ENCODE results near the gene HNRNPF. TPM values are rescaled to one million over a fixed set of nuclear protein-coding genes. Genes with fewer than 3 reads are reported as not detected.

HNRNPF gene
- total and polyA plus RNA-seq, 4 donors: 64.5 to 150 (median 113) TPM

DNA sequence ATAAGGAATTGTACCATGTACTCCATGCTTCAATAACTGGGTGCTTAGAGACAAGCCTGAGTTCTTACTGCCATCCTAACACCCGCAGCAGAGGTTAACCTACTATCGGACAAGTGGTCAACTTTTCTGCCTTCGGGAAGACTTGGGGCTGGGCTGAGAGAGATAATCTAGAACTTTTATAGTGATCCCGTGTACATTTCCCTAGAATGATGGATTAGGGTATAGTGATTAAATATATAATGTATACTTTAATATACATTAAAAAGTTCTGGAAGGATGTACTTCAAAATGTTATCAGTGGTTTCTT is 12.2 kb upstream of the HNRNPF start:
- Histone ChIP-seq H3K36me3 (ENCODE audit: control insufficient read depth in 4 of 4, insufficient read depth in 3 of 4, low read depth in 1 of 4, low read length in 3 of 4) (no peaks in the 10 kb centered on the region), H3K4me3 (ENCODE audit: low read depth in 1 of 3, low read length in 3 of 3) (peak overlapping the region; percentile 53 to 57 (median 56)), H3K9ac (ENCODE audit: low read depth in 1 of 2, low read length in 2 of 2) (peak overlapping the region; percentile 13 to 67), H3K27me3 (ENCODE audit: control insufficient read depth in 4 of 4, insufficient read depth in 4 of 4, low read length in 3 of 4) (no peaks in the 10 kb centered on the region), H3K9me3 (ENCODE audit: control insufficient read depth in 4 of 4, low read length in 3 of 4) (no peaks in the 10 kb centered on the region), H3K27ac (ENCODE audit: low read depth in 1 of 2, low read length in 2 of 2) (peak overlapping the region; percentile 90 to 95), H3K4me1 (ENCODE audit: control insufficient read depth in 4 of 4, insufficient read depth in 4 of 4, low read length in 3 of 4) (peaks cover 3 to 22% (median 6%) of the 10 kb centered on the region in 4 donors)
- no peak for DNase-seq (ENCODE audit: low spot score)
- TF ChIP-seq, protein P1, sequence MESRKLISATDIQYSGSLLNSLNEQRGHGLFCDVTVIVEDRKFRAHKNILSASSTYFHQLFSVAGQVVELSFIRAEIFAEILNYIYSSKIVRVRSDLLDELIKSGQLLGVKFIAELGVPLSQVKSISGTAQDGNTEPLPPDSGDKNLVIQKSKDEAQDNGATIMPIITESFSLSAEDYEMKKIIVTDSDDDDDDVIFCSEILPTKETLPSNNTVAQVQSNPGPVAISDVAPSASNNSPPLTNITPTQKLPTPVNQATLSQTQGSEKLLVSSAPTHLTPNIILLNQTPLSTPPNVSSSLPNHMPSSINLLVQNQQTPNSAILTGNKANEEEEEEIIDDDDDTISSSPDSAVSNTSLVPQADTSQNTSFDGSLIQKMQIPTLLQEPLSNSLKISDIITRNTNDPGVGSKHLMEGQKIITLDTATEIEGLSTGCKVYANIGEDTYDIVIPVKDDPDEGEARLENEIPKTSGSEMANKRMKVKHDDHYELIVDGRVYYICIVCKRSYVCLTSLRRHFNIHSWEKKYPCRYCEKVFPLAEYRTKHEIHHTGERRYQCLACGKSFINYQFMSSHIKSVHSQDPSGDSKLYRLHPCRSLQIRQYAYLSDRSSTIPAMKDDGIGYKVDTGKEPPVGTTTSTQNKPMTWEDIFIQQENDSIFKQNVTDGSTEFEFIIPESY (IDR thresholded peaks at IDR 0.05): peak; percentile 23
- peak in 1 of 2 donors; percentile 45 for TF ChIP-seq JUND (IDR thresholded peaks at IDR 0.05)
- no peak for TF ChIP-seq NR2F2 (IDR thresholded peaks at IDR 0.05)
- peak; percentile 5 for TF ChIP-seq SP1 (IDR thresholded peaks at IDR 0.05)
- peak; percentile 83 for TF ChIP-seq REST (IDR thresholded peaks at IDR 0.05)
- peak in 1 of 2 donors; percentile 48 for TF ChIP-seq RXRA (IDR thresholded peaks at IDR 0.05)
- TF ChIP-seq YY1 (IDR thresholded peaks at IDR 0.05): peak; percentile 9
- peak; percentile 46 for TF ChIP-seq HNF4G (IDR thresholded peaks at IDR 0.05)
- no peak for TF ChIP-seq EGR1 (IDR thresholded peaks at IDR 0.05; ENCODE audit: low read depth in 2 of 2)
- 15% methylated on average over 4 of the region's 4 CpGs for WGBS

DNA sequence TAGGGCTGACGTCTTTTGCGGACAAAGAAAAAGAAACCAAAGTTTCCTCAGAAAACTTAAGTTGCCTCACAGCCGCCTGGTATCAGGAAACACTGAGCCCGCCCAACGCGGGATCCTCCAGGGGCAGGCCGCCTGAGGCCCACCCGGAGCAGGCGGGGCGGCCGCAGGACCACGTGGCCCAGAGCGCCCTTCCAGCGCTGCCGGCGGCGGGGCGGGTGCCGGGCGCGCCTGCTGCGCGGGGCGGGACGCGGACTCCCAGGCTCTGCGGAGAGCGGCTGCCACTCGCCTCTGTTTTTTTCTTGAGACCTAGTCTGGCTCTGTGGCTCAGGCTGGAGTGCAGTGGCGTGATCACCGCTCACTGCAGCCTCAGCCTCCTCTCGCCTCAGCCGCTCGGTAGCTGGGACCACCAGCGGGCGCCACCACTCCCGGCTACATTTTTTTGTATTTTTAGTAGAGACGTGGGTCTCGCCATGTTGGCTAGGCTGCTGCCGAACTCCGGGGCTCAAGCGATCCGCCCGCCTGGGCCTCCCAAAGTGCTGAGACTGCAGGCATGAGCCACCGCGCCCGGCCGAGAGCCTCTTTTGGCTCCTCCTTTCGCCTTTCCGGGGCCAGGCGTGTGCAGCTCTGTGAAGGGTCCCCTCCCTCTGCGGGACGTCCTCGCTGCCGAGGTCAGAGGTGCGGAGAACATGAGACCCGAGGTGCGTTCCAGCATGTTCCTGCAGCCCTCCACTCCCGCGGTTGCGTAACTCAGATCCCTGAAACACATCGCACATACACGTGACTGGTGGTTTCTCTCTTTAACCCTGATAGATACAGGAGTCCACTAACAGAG is 11.6 kb upstream of the HNRNPF start:
- peaks cover 3 to 22% (median 6%) of the 10 kb centered on the region in 4 donors for H3K4me1 ChIP-seq (ENCODE audit: control insufficient read depth in 4 of 4, insufficient read depth in 4 of 4, low read length in 3 of 4)
- DNase-seq (ENCODE audit: low spot score): peak; percentile 85
- H3K4me3 ChIP-seq (ENCODE audit: low read depth in 1 of 3, low read length in 3 of 3): peak overlapping the region; percentile 53 to 57 (median 56)
- peak overlapping the region; percentile 90 to 95 for H3K27ac ChIP-seq (ENCODE audit: low read depth in 1 of 2, low read length in 2 of 2)
- no peaks in the 10 kb centered on the region for H3K9me3 ChIP-seq (ENCODE audit: control insufficient read depth in 4 of 4, low read length in 3 of 4)
- under 1% methylated on average over 63 of the region's 63 CpGs for WGBS
- no peaks in the 10 kb centered on the region for H3K36me3 ChIP-seq (ENCODE audit: control insufficient read depth in 4 of 4, insufficient read depth in 3 of 4, low read depth in 1 of 4, low read length in 3 of 4)
- peak overlapping the region; percentile 53 to 67 for H3K9ac ChIP-seq (ENCODE audit: low read depth in 1 of 2, low read length in 2 of 2)
- no peaks in the 10 kb centered on the region for H3K27me3 ChIP-seq (ENCODE audit: control insufficient read depth in 4 of 4, insufficient read depth in 4 of 4, low read length in 3 of 4)
- TF ChIP-seq ATF3 (IDR thresholded peaks at IDR 0.05) (peak; percentile 57), GABPA (IDR thresholded peaks at IDR 0.05 in 1 of 2, conservative IDR thresholded peaks at IDR 0.05 in 1 of 2) (peak in 1 of 2 donors; percentile 58), RXRA (IDR thresholded peaks at IDR 0.05) (peak; percentile 94 to 96), FOXA2 (IDR thresholded peaks at IDR 0.05) (peak; percentile 39), TAF1 (conservative IDR thresholded peaks at IDR 0.05) (peak; percentile 83), SP1 (IDR thresholded peaks at IDR 0.05) (peak; percentile 96), JUND (IDR thresholded peaks at IDR 0.05) (peak in 1 of 2 donors; percentile 59), RAD21 (IDR thresholded peaks at IDR 0.05) (peak in 1 of 2 donors; percentile 33), HNF4G (IDR thresholded peaks at IDR 0.05) (no peak), YY1 (IDR thresholded peaks at IDR 0.05) (peak; percentile 94), FOXA1 (IDR thresholded peaks at IDR 0.05) (no peak), HNF4A (conservative IDR thresholded peaks at IDR 0.05) (peak; percentile 92 to 94), REST (IDR thresholded peaks at IDR 0.05) (peak; percentile 92), NR2F2 (IDR thresholded peaks at IDR 0.05) (peak; percentile 80)
- TF ChIP-seq, protein P1 (IDR thresholded peaks at IDR 0.05): peak; percentile 93
